Measurements from ENCODE around the gene RNF13.

RNF13 gene

GRCh38 chr3:149990423-149990948, 177.5 kb downstream of the RNF13 start:
- TF ChIP-seq TAF1 (IDR thresholded peaks at IDR 0.05; ENCODE audit: borderline replicate concordance, insufficient read depth, low read length) (no peak), REST (IDR thresholded peaks at IDR 0.05; ENCODE audit: insufficient read depth in 1 of 2, low read depth in 2 of 2, low read length in 2 of 2) (no peak), FOXP2 (optimal IDR thresholded peaks at IDR 0.05; ENCODE audit: borderline replicate concordance, extremely low read depth, extremely low read length, insufficient read depth) (no peak), POLR2AphosphoS5 (IDR thresholded peaks at IDR 0.05; ENCODE audit: low read depth, low read length) (no peak), SIN3A (IDR thresholded peaks at IDR 0.05; ENCODE audit: borderline replicate concordance, insufficient read depth, low read length) (no peak)

GRCh38 chr3:149992416-149993058, 179.5 kb downstream of the RNF13 start:
- TF ChIP-seq REST (IDR thresholded peaks at IDR 0.05; ENCODE audit: insufficient read depth in 1 of 2, low read depth in 2 of 2, low read length in 2 of 2) = no peak
- no peak for TF ChIP-seq SIN3A (IDR thresholded peaks at IDR 0.05; ENCODE audit: borderline replicate concordance, insufficient read depth, low read length)
- TF ChIP-seq TAF1 (IDR thresholded peaks at IDR 0.05; ENCODE audit: borderline replicate concordance, insufficient read depth, low read length) = no peak
- no peak for TF ChIP-seq FOXP2 (optimal IDR thresholded peaks at IDR 0.05; ENCODE audit: borderline replicate concordance, extremely low read depth, extremely low read length, insufficient read depth)
- TF ChIP-seq POLR2AphosphoS5 (IDR thresholded peaks at IDR 0.05; ENCODE audit: low read depth, low read length) = no peak

- no peak for TF ChIP-seq REST (IDR thresholded peaks at IDR 0.05; ENCODE audit: insufficient read depth in 1 of 2, low read depth in 2 of 2, low read length in 2 of 2)
- TF ChIP-seq TAF1 (IDR thresholded peaks at IDR 0.05; ENCODE audit: borderline replicate concordance, insufficient read depth, low read length) = no peak
- no peak for TF ChIP-seq FOXP2 (optimal IDR thresholded peaks at IDR 0.05; ENCODE audit: borderline replicate concordance, extremely low read depth, extremely low read length, insufficient read depth)
- TF ChIP-seq SIN3A (IDR thresholded peaks at IDR 0.05; ENCODE audit: borderline replicate concordance, insufficient read depth, low read length) = no peak
- no peak for TF ChIP-seq POLR2AphosphoS5 (IDR thresholded peaks at IDR 0.05; ENCODE audit: low read depth, low read length)
These were observed 185.9 kb downstream of the RNF13 start for GRCh38 chr3:149998946-149999345.

GRCh38 chr3:149999421-149999820, 186.4 kb downstream of the RNF13 start:
- TF ChIP-seq SIN3A (IDR thresholded peaks at IDR 0.05; ENCODE audit: borderline replicate concordance, insufficient read depth, low read length) = no peak
- TF ChIP-seq TAF1 (IDR thresholded peaks at IDR 0.05; ENCODE audit: borderline replicate concordance, insufficient read depth, low read length) = no peak
- TF ChIP-seq FOXP2 (optimal IDR thresholded peaks at IDR 0.05; ENCODE audit: borderline replicate concordance, extremely low read depth, extremely low read length, insufficient read depth) = no peak
- no peak for TF ChIP-seq POLR2AphosphoS5 (IDR thresholded peaks at IDR 0.05; ENCODE audit: low read depth, low read length)
- no peak for TF ChIP-seq REST (IDR thresholded peaks at IDR 0.05; ENCODE audit: insufficient read depth in 1 of 2, low read depth in 2 of 2, low read length in 2 of 2)
